GDM1 (cell line): Measurements from ENCODE around the gene MICAL3.

Source experiments
- DNase-seq: peaks from one replicate; lab custom pipeline; 2025; lab: John Stamatoyannopoulos, UW

The MICAL3 gene

GRCh38 chr22:17913801-17914347 lies 110.5 kb downstream of the MICAL3 start:
- DNase-seq: no peak

DNA sequence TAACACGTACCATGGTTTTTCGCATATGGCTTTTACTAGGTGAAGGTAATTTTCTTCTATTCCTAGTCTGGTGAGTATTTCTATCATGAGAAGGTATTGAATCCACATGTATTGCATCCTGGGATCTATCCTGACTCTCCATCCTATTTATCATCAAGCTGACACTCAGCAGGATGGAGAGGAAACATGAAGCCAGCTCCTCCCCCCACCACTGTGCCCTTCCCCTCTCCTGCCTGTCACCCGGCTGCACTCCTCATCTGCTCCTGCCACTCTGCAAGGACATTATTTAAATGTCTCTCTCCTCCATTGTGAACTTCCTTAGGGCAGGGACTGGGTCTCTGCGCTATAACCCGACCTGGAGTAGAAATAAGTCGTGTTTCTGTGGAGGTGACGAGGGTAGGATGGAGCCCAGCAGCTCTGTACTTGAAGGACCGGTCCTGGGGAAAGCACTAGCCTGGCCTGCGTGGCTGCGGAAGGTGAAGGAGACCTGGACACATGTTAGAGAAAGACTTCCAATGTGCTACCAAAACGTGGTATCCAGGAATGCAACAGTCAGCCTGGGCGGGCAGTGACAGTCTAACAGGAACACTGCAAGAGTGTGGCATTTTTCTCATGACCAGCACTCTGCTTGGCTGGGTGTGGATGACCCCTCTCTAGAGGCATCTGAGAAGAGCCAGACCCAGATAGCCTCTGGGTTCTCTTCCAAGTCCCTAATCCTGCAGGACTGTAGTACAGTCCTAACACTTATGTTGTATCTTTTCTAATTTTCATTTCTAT lies 111.2 kb downstream of the MICAL3 start:
- DNase-seq: no peak

GRCh38 chr22:17911887-17912286 lies 112.5 kb downstream of the MICAL3 start:
- no peak for DNase-seq

- DNase-seq: no peak
Observed at GRCh38 chr22:17911312-17911705, 113.1 kb downstream of the MICAL3 start.

- DNase-seq: no peak
Observed at GRCh38 chr22:17910561-17911311, 113.6 kb downstream of the MICAL3 start.

GRCh38 chr22:17907748-17908051 lies 116.7 kb downstream of the MICAL3 start:
- no peak for DNase-seq

DNA sequence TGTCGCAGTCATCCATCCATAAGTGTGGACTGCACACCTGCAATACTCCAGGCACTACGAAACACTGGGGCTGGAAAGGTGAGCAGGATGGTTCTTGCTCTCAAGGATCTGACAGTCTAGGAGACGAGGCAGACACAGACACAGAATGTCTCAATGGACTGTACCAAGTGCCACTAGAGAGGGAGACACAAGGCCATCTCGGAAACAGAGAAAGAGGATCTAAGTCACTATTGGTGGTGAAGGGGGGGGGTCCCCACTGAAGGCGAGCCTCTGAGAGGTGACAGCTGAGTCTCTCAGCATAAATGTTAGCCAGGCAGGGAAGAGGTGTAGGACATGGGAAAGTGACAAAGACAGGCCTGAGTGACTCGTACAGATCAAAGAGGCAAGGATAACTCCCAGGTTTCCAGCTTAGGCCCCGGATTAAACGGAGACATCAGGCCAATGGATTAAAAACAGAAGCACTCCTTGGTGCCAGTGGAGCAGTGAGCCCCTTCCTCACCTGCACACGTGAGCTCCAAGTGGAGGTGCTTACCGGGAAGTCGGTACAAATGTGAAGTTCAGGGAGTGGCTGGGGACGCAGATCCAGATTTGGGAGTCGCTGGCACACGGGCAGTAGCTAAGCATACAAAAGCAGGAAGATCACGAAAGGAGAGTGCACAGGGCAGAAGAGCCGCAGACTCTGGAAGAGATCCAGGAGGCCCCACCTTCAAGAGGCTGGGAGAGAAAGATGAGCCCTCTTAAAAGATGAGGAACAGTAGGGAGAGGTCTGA lies 117.2 kb downstream of the MICAL3 start:
- DNase-seq: no peak

DNA sequence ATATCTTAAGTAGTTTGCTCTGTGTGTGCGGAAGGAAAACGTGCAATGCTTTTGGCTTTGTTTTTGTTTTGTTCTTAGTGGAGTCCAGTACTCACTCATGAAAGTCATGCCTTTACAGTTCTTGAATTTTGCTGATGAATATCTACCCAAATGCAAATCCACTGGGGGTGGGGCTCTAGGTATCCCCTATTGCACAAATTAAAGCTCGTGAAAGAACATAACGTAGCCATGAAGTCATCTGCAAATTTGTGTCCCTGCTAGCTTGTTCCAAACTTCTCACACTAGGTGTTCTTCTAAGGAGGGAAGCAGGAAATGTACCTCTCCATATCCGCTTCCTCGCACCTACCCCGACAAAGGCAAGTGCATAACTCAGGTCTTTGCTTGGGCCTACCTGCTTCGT lies 118.9 kb downstream of the MICAL3 start:
- DNase-seq: no peak

GRCh38 chr22:17903564-17904295 lies 120.6 kb downstream of the MICAL3 start:
- DNase-seq: no peak

- DNase-seq: no peak
Observed at GRCh38 chr22:17902960-17903359, 121.4 kb downstream of the MICAL3 start.

GRCh38 chr22:17898375-17898774 lies 126.0 kb downstream of the MICAL3 start:
- DNase-seq: no peak

DNA sequence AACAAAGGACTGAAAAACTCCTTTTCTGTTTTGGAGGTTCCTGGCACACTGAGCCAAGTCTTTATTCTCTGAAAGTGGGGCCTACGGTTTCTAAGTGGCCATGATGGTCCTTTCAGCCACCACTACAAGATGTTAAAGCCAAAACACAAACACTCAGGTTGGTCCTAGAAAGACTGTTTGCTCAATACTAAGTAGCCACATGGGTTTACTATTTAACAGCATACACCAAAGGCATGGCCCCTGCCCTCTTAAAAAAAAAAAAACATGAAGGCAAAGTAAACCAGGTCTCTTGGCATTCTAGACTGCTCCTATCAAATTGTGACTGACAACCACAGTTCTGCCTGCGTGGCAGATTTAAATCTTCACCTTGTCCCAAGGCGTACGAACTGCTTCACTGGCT lies 126.5 kb downstream of the MICAL3 start:
- DNase-seq: no peak

DNA sequence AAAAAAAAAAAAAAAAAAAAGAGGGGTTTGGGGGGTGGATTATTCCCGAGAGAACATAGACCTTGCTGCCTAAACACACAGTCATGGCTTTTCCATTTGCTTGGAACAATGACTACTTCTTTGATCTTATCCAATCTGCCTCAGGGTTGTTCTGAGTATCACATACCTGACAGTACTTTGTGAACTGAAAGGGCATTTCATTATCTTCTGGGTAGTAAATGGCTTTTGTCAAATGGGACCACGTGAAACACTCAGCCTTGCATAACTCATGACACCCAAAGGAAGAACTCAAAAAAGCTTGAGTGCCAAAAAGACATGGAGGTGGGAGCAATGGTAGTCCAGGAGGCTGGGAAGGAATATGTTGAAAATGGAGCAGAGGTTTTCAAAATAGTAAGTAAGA lies 126.9 kb downstream of the MICAL3 start:
- DNase-seq: no peak

DNA sequence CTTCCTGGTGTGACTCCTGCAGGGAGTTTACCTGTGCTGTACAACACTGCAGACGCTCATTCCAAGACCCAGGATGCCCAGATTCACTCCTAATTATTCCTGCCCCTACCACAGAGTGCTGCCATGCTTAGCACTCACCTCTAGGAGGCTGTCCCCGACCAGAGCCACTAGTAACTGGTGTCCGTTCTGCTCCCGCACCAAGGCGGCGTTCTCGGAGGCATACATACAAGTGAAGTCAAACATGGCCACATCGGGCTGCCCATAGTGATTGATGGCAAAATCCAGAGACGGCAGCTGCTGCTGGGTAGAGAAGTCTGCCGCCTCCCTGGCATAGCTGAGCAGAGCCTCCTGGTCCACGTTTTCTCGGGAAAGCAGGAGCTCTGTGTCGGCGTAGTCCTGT lies 127.8 kb downstream of the MICAL3 start:
- no peak for DNase-seq

DNA sequence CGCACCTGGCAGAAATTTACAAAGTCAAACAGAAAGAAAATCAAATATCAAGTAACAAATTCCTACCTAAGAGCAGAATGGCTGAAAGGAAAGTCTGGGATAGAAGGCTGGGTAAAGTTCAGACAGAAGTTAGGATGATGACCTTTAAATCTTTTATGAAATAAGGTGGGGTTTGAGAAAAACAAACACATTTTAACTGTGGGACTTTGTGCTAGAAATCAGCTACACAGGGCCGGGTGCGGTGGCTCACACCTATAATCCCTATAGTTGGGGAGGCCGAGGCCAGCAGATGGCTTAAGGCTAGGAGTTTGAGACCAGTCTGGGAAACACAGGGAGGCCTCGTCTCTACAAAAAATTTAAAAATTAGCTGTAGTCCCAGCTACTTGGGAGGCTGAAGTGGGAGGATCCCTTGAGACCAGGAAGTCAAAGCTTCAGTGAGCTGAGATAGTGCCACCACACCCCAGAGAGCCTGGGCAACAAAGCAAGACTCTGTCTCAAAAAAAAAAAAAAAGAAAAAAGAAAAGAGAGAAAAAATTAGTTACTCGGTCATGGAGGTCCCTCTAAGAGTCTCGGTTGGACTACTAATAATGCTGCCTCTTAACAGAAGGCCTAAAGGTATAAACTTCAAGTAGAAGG lies 130.3 kb downstream of the MICAL3 start:
- no peak for DNase-seq

GRCh38 chr22:17892376-17892775 lies 132.0 kb downstream of the MICAL3 start:
- DNase-seq: no peak

GRCh38 chr22:17891481-17892167 lies 132.7 kb downstream of the MICAL3 start:
- DNase-seq: no peak

DNA sequence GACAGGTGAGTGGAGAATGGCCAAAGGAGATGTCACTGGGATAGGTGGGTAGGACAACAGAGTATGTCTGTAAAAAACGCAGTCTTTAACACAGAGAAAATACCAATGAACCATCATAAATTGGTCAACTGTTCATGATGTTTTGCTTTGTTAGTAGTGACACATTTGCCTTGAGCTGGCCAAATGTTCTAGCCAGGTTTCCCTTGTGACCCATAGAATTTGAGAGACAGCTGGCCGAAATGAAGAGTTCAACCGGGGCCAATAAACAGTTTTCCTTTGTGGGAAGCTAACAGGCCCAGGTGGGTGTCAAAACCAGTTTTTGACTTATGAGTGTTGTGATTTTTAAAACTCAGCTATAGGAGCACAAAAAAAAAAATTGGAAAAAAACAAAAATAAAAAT lies 133.5 kb downstream of the MICAL3 start:
- DNase-seq: no peak

DNA sequence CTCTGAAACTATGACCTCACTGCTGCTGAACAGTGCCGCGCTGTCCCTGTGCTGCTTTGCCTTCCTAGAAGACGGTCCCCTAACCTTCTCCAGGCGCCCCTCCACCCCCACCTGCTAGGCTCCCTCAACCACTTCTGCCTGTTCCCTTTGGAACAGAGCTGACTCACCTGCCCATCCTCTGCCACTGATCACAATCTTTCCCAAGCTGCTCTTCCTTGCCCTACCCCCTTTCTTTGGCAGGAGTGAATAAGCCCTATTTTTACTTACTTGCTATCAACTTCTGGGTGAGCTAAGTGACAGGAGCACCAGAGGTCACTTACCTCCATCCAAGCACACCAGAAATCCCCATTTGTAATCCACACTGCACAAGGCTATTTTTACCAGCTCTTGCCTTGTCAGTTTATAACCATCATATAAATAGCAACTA lies 134.1 kb downstream of the MICAL3 start:
- DNase-seq: no peak

- no peak for DNase-seq
Observed at GRCh38 chr22:17888855-17889254, 135.5 kb downstream of the MICAL3 start.

- no peak for DNase-seq
Observed at GRCh38 chr22:17888439-17888838, 135.9 kb downstream of the MICAL3 start.
